ENCODE data around the gene KLHDC1. TPM values are rescaled to one million over a fixed set of nuclear protein-coding genes. Genes with fewer than 3 reads are reported as not detected.
"Not testable (repeated sequence)": the region's sequence is repeated elsewhere in the genome, so short reads cannot be mapped to it uniquely, and the experiment has no call there.

Gene KLHDC1
- total RNA-seq (5.4 and 5.8 TPM in 2 replicates), polyA plus RNA-seq (0.51 and 0.85 TPM in 2 replicates), polyA minus RNA-seq (ENCODE audit: low replicate concordance) (0.07 TPM in 1 of 2 replicates, not detected in the other)
- polyA plus RNA-seq (2012), result 1.1 and 1.2 TPM in 2 replicates

GRCh38 chr14:49692811-49693734 lies at the start of gene KLHDC1:
TSS of gene KLHDC1 (plus strand) at chr14:49693120. CDS start at chr14:49693195, 75 bp downstream.
- H2AFZ ChIP-seq (ENCODE audit: low read length), result peak within 1 kb of the TSS; percentile 50
- H3K27ac ChIP-seq (ENCODE audit: insufficient read depth, low read length), result peak within 1 kb of the TSS; percentile 83
- peak within 1 kb of the TSS; percentile 65 to 73 (median 72) for H3K4me3 ChIP-seq (replicated peaks in 1 of 4; ENCODE audit: control extremely low read depth in 1 of 4, insufficient read depth in 1 of 4, low read depth in 3 of 4, low read length in 4 of 4)
- H3K4me2 ChIP-seq (ENCODE audit: extremely low read depth, insufficient read depth, low read length), result peak within 1 kb of the TSS; percentile 70
- H3K79me2 ChIP-seq (ENCODE audit: control insufficient read depth, insufficient read depth, low read length), result no peaks in the 10 kb centered on the region
- H3K9me3 ChIP-seq (ENCODE audit: control insufficient read depth, insufficient read depth, low read depth, low read length), result no peaks in the 10 kb centered on the region
- peak within 1 kb of the TSS; percentile 82 for H3K9ac ChIP-seq (ENCODE audit: insufficient read depth, low read length)
- H3K36me3 ChIP-seq (ENCODE audit: control insufficient read depth, insufficient read depth, low read length), result no peaks in the 10 kb centered on the region
- H3K4me1 ChIP-seq (ENCODE audit: control insufficient read depth, extremely low read depth, insufficient read depth, low read length), result no peaks in the 10 kb centered on the region
- H3K27me3 ChIP-seq (ENCODE audit: control insufficient read depth, insufficient read depth, low read length), result no peaks in the 10 kb centered on the region
- no peak for TF ChIP-seq CTCF (conservative IDR thresholded peaks at IDR 0.05 in 1 of 2, IDR thresholded peaks at IDR 0.05 in 1 of 2; ENCODE audit: low read depth in 1 of 2, low read length in 2 of 2)
- TF ChIP-seq EZH2 (IDR thresholded peaks at IDR 0.05; ENCODE audit: low read length, missing control alignments), result no peak
- no peaks in the 10 kb centered on the region for H4K20me1 ChIP-seq (ENCODE audit: control insufficient read depth, extremely low read depth, insufficient read depth, low read length)
- peak; percentile 76 to 78 for DNase-seq (ENCODE audit: low read depth in 2 of 2)

- no peaks in the 10 kb centered on the region for H3K27me3 ChIP-seq (ENCODE audit: control insufficient read depth, insufficient read depth, low read length)
- H3K9ac ChIP-seq (ENCODE audit: insufficient read depth, low read length), result no peak overlapping the region
- H3K79me2 ChIP-seq (ENCODE audit: control insufficient read depth, insufficient read depth, low read length), result no peaks in the 10 kb centered on the region
- H3K4me2 ChIP-seq (ENCODE audit: extremely low read depth, insufficient read depth, low read length), result no peak overlapping the region
- DNase-seq (ENCODE audit: low read depth in 2 of 2), result no peak
- H3K27ac ChIP-seq (ENCODE audit: insufficient read depth, low read length), result no peak overlapping the region
- H3K4me1 ChIP-seq (ENCODE audit: control insufficient read depth, extremely low read depth, insufficient read depth, low read length), result no peaks in the 10 kb centered on the region
- no peaks in the 10 kb centered on the region for H4K20me1 ChIP-seq (ENCODE audit: control insufficient read depth, extremely low read depth, insufficient read depth, low read length)
- no peak overlapping the region for H2AFZ ChIP-seq (ENCODE audit: low read length)
- TF ChIP-seq CTCF (conservative IDR thresholded peaks at IDR 0.05 in 1 of 2, IDR thresholded peaks at IDR 0.05 in 1 of 2; ENCODE audit: low read depth in 1 of 2, low read length in 2 of 2) (no peak), EZH2 (IDR thresholded peaks at IDR 0.05; ENCODE audit: low read length, missing control alignments) (no peak)
- H3K4me3 ChIP-seq (replicated peaks in 1 of 4; ENCODE audit: control extremely low read depth in 1 of 4, insufficient read depth in 1 of 4, low read depth in 3 of 4, low read length in 4 of 4), result no peak overlapping the region
- no peaks in the 10 kb centered on the region for H3K9me3 ChIP-seq (ENCODE audit: control insufficient read depth, insufficient read depth, low read depth, low read length)
- H3K36me3 ChIP-seq (ENCODE audit: control insufficient read depth, insufficient read depth, low read length), result no peaks in the 10 kb centered on the region
Measured at GRCh38 chr14:49653508-49653907, 39.4 kb upstream of the KLHDC1 start.

- H3K4me2 ChIP-seq (ENCODE audit: extremely low read depth, insufficient read depth, low read length), result no peak overlapping the region
- H3K4me3 ChIP-seq (replicated peaks in 1 of 4; ENCODE audit: control extremely low read depth in 1 of 4, insufficient read depth in 1 of 4, low read depth in 3 of 4, low read length in 4 of 4), result no peak overlapping the region
- H3K4me1 ChIP-seq (ENCODE audit: control insufficient read depth, extremely low read depth, insufficient read depth, low read length), result no peaks in the 10 kb centered on the region
- H3K27ac ChIP-seq (ENCODE audit: insufficient read depth, low read length), result no peak overlapping the region
- no peak overlapping the region for H3K9ac ChIP-seq (ENCODE audit: insufficient read depth, low read length)
- H3K27me3 ChIP-seq (ENCODE audit: control insufficient read depth, insufficient read depth, low read length), result no peaks in the 10 kb centered on the region
- no peaks in the 10 kb centered on the region for H4K20me1 ChIP-seq (ENCODE audit: control insufficient read depth, extremely low read depth, insufficient read depth, low read length)
- no peak for DNase-seq (ENCODE audit: low read depth in 2 of 2)
- H2AFZ ChIP-seq (ENCODE audit: low read length), result no peak overlapping the region
- H3K9me3 ChIP-seq (ENCODE audit: control insufficient read depth, insufficient read depth, low read depth, low read length), result no peaks in the 10 kb centered on the region
- H3K36me3 ChIP-seq (ENCODE audit: control insufficient read depth, insufficient read depth, low read length), result no peaks in the 10 kb centered on the region
- H3K79me2 ChIP-seq (ENCODE audit: control insufficient read depth, insufficient read depth, low read length), result no peaks in the 10 kb centered on the region
- TF ChIP-seq EZH2 (IDR thresholded peaks at IDR 0.05; ENCODE audit: low read length, missing control alignments) (no peak), CTCF (conservative IDR thresholded peaks at IDR 0.05 in 1 of 2, IDR thresholded peaks at IDR 0.05 in 1 of 2; ENCODE audit: low read depth in 1 of 2, low read length in 2 of 2) (no peak)
Measured at GRCh38 chr14:49654511-49654910, 38.4 kb upstream of the KLHDC1 start.

- H3K9ac ChIP-seq (ENCODE audit: insufficient read depth, low read length); H2AFZ ChIP-seq (ENCODE audit: low read length); H3K27me3 ChIP-seq (ENCODE audit: control insufficient read depth, insufficient read depth, low read length); H3K4me1 ChIP-seq (ENCODE audit: control insufficient read depth, extremely low read depth, insufficient read depth, low read length); H3K9me3 ChIP-seq (ENCODE audit: control insufficient read depth, insufficient read depth, low read depth, low read length); H3K4me3 ChIP-seq (replicated peaks in 1 of 4; ENCODE audit: control extremely low read depth in 1 of 4, insufficient read depth in 1 of 4, low read depth in 3 of 4, low read length in 4 of 4); H3K4me2 ChIP-seq (ENCODE audit: extremely low read depth, insufficient read depth, low read length); H3K27ac ChIP-seq (ENCODE audit: insufficient read depth, low read length); H3K36me3 ChIP-seq (ENCODE audit: control insufficient read depth, insufficient read depth, low read length); H3K79me2 ChIP-seq (ENCODE audit: control insufficient read depth, insufficient read depth, low read length); H4K20me1 ChIP-seq (ENCODE audit: control insufficient read depth, extremely low read depth, insufficient read depth, low read length): not testable (repeated sequence)
- DNase-seq (ENCODE audit: low read depth in 2 of 2), result peak; percentile 7 to 23
Measured at GRCh38 chr14:49657500-49657899, 35.4 kb upstream of the KLHDC1 start.
